Osteoblast (primary cell): Measurements from ENCODE around the gene ASTL. TPM values are rescaled to one million over a fixed set of nuclear protein-coding genes. Genes with fewer than 3 reads are reported as not detected.

Experiments
- DNase-seq: peaks from one replicate; pipeline ENCODE4 v3.0.0; 2011; ENCODE audit warnings: low spot score, mixed read lengths; ENCODE audit not compliant: insufficient read length; ENCODE audit errors: missing footprints
- H2AFZ ChIP-seq: 2 replicates; pipeline ENCODE4 v1.6.0; 2011; ENCODE audit warnings: mild to moderate bottlenecking, low read length
- H3K27ac ChIP-seq: 2 replicates; pipeline ENCODE4 v1.5.1; 2011; ENCODE audit warnings: mild to moderate bottlenecking, low read depth, low read length, moderate library complexity
- H3K27me3 ChIP-seq: 2 replicates; pipeline ENCODE4 v1.6.0; 2012; ENCODE audit warnings: mild to moderate bottlenecking, control low read depth, inconsistent platforms, low read length, moderate library complexity; ENCODE audit not compliant: insufficient read depth
- H3K36me3 ChIP-seq: 2 replicates; pipeline ENCODE4 v1.5.1; 2011; ENCODE audit warnings: mild to moderate bottlenecking, low read length, control low read depth, moderate library complexity; ENCODE audit not compliant: insufficient read depth
- H3K4me1 ChIP-seq: 2 replicates; pipeline ENCODE4 v1.5.1; 2011; ENCODE audit warnings: mild to moderate bottlenecking, low read length, control low read depth, moderate library complexity; ENCODE audit not compliant: insufficient read depth
- H3K4me2 ChIP-seq: 2 replicates; pipeline ENCODE4 v1.6.0; 2011; ENCODE audit warnings: mild to moderate bottlenecking, low read length; ENCODE audit not compliant: insufficient read depth
- H3K4me3 ChIP-seq: fragments of 200-600 bp; sonication (generic); 3 replicates; pipeline ENCODE4 v1.5.1; 2012; ENCODE audit warnings: mild to moderate bottlenecking, low read length, inconsistent platforms; ENCODE audit not compliant: insufficient read depth
- H3K79me2 ChIP-seq: 2 replicates; pipeline ENCODE4 v1.6.0; 2012; ENCODE audit warnings: mild to moderate bottlenecking, low read length, control low read depth, inconsistent platforms; ENCODE audit not compliant: insufficient read depth
- H3K9me3 ChIP-seq: 2 replicates; pipeline ENCODE4 v1.5.1; 2011; ENCODE audit warnings: low read depth, low read length, control low read depth
- H4K20me1 ChIP-seq: 2 replicates; pipeline ENCODE4 v1.6.0; 2012; ENCODE audit warnings: mild to moderate bottlenecking, low read length, control low read depth; ENCODE audit not compliant: insufficient read depth
- CTCF ChIP-seq: IDR thresholded peaks from 2 replicates; pipeline ENCODE4 v1.5.1; 2011; ENCODE audit warnings: mild to moderate bottlenecking, low read depth, low read length, moderate library complexity; ENCODE audit errors: extremely low read depth
- total RNA-seq: library from RNA; depleted of rRNA; stranded (reverse); fragments of >200 nt; gene quantifications from 2 replicates; pipeline ENCODE4 v1.2.3, GENCODE V29; 2012

The ASTL gene
- total RNA-seq, 1 donor: not detected

- H4K20me1 ChIP-seq: no peaks in the 10 kb centered on the region
- no peak for TF ChIP-seq CTCF
- H3K27ac ChIP-seq: no peak overlapping the region
- no peak overlapping the region for H2AFZ ChIP-seq
- H3K4me2 ChIP-seq: no peak overlapping the region
- peaks cover 70% of the 10 kb centered on the region for H3K27me3 ChIP-seq
- DNase-seq: peak; percentile 84
- H3K79me2 ChIP-seq: no peaks in the 10 kb centered on the region
- no peaks in the 10 kb centered on the region for H3K36me3 ChIP-seq
- no peaks in the 10 kb centered on the region for H3K4me1 ChIP-seq
- H3K4me3 ChIP-seq: no peak overlapping the region
- H3K9me3 ChIP-seq: no peaks in the 10 kb centered on the region
These were observed 20.4 kb downstream of the ASTL start for GRCh38 chr2:96117701-96118588.

DNA sequence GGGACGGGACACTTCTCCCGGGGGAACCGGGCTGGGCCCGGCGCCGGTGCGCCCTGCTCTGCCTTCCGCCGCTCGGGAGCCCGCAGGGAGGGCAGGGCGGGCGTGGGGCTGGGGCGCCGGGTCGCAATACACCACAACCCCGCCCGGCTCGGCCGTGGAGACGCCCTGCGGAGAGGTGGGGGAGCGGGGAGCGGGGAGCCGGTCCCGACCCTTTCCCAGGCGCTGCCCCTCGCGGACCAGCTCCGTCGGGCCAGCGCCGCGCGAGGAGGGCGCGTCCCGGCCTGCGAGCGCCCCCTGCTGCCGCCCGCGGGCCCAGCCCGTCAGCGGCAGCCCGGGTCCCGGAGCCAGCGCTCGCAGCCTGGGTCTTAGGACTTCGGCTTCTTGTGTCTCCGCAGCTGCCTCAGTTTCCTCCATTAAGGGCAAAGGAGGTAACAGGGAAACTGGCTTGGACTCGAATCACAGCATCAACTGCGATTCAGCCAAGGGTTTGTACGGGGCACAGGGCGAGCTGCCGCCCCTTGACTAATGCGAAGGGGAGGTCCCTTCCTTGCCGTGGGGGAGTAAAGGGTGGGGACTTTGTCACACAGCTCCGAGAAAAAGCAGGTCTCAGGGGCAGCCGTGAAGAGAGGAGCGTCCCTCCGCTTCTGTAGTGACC lies 21.3 kb downstream of the ASTL start:
- no peaks in the 10 kb centered on the region for H3K36me3 ChIP-seq
- H3K9me3 ChIP-seq: no peaks in the 10 kb centered on the region
- no peaks in the 10 kb centered on the region for H3K4me1 ChIP-seq
- peak; percentile 100 for DNase-seq
- no peak overlapping the region for H3K27ac ChIP-seq
- H4K20me1 ChIP-seq: no peaks in the 10 kb centered on the region
- peak overlapping the region; percentile 57 for H3K4me2 ChIP-seq
- peaks cover 63% of the 10 kb centered on the region for H3K27me3 ChIP-seq
- TF ChIP-seq CTCF: peak; percentile 59
- H3K79me2 ChIP-seq: no peaks in the 10 kb centered on the region
- H2AFZ ChIP-seq: no peak overlapping the region
- H3K4me3 ChIP-seq: peak overlapping the region; percentile 28

DNA sequence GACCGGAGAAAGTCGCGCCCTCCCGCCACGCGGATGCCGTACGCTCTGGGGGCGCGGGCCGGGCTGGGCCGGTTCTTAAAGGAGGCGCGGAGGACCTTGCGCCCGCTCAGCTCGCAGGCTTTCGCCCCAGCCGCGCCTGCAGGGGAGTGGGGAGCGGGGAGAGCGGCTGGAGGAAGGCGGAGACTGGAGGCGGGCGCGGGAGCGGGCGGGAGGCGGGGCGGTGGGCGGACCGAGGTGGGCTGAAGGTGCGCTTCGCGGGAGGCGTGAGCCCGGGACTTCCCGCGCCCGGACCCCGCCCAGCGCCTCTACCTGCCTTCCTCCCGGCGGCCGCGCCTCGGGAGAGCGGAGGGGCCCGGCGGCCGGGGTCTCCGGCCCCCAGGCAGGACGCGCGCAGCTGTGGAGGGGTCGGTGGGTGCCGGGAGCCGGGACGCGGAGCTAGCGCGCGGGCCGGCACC lies 21.9 kb downstream of the ASTL start, which contains the start of gene ADRA2B:
TSS of gene ADRA2B (minus strand) at position 148 of the 455 bp plus-strand sequence. CDS start 422 bp downstream, outside the sequence.
- no peak within 1 kb of the TSS for H2AFZ ChIP-seq

More for the DNA sequence above, 21.9 kb downstream of the ASTL start, which contains the start of gene ADRA2B:
- TF ChIP-seq CTCF: no peak
- Histone ChIP-seq H3K9me3 (no peaks in the 10 kb centered on the region), H3K27me3 (peaks cover 61% of the 10 kb centered on the region), H3K4me1 (no peaks in the 10 kb centered on the region), H3K4me2 (peak within 1 kb of the TSS; percentile 57), H3K36me3 (no peaks in the 10 kb centered on the region), H3K4me3 (peak within 1 kb of the TSS; percentile 28), H3K79me2 (no peaks in the 10 kb centered on the region), H3K27ac (no peak within 1 kb of the TSS), H4K20me1 (no peaks in the 10 kb centered on the region)
- peak; percentile 86 for DNase-seq
